ENCODE results near the gene SLC1A6.
"Not testable (repeated sequence)": the region's sequence is repeated elsewhere in the genome, so short reads cannot be mapped to it uniquely, and the experiment has no call there.

The SLC1A6 gene

DNA sequence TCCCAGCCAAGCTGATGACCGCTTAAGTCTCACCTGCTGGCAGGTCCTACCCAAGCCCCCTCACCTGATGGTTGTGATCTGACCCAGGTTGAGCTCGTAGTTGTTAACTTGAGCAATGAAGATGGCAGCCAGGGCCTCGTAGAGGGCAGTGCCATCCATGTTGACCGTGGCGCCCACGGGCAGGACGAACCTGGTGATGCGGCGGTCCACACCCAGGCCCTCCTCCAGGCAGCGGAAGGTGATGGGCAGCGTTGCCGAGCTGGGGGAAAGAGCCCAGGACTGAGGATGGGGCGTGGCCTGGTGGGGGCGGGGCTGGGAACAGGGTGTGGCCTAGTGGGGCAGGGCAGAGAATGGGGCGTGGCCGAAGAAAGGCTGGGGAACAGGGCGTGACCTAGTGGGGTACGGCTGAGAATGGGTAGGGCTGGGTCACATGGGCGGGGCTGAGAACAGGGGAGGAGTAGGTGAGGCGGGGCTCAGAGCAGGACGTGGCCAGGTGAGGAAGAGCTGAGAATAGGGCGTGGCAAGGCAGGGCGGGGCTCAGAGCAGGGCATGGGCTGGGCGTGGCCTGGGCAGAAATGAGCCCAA lies 25.5 kb downstream of the SLC1A6 start:
- no peak for DNase-seq

DNA sequence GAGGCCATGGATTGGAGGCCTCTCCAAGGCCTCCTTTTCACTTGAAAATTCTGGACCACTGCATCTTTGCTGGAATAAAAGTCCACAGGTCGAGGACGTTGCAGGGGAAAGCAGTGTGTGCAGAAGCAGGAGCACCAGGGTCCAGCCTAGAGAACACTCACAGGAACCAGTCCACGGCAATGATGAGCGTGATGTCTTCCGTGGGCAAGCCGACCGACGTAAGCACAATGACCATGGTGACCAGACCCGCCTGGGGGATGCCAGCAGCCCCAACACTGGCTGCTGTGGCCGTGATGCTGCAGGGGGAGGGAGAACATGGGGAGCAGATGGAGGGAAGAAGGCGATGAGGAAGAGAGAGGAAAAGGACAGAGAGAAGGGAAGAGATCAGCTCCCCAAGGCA lies 26.9 kb downstream of the SLC1A6 start:
- DNase-seq, result no peak

DNA sequence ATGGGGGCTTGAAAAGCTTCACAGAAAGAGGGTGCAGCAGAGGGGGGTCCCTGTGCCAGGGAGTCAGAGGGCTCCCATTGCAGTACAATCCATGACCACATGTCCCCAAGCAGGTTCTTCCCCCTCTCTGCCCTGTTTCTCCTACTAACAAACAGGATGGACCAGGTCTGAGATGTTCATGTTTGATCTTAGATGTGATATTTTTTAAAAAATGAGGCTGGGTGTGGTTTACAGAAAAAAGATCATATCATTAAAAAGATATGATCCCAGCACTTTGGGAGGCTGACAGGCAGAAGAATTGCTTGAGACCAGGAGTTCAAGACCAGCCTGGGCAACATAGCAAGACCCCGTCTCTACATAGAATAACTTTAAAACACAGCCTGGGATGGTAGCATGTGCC lies 29.2 kb downstream of the SLC1A6 start:
- no peak for DNase-seq

DNA sequence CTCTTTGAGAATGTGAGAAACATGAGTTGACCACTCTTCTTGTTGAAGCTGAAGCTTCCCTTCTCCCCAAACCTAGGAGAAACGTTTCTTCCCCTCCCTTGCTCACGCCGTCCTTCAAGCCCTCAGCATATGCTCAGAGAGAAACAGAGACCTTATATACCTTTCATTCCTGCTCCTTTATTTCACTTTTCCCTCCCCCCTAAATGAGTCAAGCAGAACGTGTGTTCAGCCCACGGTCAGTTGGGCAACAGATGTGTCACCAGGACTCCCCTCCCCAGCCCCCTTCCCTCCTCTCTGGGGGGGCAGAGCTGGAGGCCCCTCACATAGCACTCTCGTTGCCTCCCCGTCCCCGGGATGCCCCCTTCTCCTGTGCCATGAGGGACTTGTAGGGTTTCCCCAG lies 29.8 kb downstream of the SLC1A6 start:
- no peak for DNase-seq

DNA sequence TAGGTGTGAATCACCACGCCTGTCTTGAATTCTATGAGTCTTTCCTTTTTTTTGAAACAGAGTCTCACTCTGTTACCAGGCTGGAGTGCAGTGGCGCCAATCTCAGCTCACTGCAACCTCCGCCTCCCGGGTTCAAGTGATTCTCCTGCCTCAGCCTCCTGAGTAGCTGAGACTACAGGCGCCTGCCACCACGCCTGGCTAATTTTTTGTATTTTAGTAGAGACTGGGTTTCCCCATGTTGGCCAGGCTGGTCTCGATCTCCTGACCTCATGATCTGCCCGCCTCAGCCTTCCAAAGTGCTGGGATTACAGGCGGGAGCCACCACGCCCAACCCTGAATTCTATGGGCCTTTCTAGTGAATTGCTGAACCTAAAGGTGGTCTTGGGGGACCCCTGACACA lies 30.3 kb downstream of the SLC1A6 start:
- DNase-seq, result not testable (repeated sequence)

DNA sequence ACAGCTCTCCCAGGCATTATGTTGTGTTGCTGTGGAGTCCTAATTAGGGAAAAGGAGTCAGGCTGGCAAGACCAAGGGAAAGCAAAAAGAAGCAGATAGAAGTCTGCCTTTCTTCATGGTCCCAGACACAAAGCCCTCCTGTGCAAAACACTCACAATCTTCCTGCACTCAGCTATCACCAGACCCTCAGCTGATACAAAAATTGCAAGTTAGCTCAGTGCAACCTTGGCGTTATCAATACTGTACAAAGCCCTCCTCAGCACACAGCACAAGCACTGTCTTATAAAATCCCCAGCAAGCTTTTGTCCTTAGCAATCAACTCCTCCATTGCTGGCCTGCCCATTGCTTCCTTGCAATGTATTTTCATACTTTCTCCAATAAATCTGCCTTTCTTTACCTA lies 35.2 kb downstream of the SLC1A6 start:
- DNase-seq, result no peak

DNA sequence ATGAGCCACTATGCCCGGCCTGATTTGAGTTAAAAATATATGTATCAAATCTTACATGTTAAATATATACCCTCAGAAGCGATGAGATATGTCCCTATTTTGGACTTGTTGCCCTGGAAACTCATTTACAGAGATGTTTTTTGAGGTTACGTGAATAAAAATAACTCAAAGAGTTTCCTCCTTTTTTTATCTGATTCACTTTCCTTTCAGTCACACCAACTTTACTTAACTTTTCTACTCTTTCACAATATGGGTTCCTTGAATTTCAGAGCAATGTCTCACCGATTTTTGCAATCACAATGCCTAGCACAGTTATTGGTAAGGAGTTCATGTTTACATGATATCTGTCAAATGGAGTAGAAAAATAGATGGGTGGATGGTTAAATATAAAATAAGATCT lies 36.1 kb downstream of the SLC1A6 start:
- DNase-seq, result no peak

DNA sequence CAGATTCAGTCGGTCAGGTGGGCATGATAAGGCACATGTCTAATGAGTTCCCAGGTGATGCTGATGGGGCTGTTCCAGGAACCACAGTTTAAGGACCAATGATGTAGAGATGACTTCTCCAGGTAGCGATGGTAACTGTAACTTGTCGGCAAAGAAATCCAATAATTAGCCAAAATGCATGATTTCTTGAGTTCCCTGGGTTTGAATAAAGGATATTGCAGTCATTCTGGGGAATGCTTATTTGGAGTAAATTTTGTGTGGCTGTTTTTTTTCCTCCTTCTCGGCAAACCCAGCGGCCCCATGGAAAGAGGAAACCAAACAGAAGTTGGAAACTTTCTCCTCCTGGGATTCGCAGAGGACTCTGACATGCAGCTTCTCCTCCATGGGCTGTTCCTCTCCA lies 38.5 kb downstream of the SLC1A6 start, which contains the start of gene OR7C2:
OR7C2 (plus strand) TSS at position 301 of the 400 bp plus-strand sequence; CDS start at position 301, 0 bp downstream.
- no peak for DNase-seq

DNA sequence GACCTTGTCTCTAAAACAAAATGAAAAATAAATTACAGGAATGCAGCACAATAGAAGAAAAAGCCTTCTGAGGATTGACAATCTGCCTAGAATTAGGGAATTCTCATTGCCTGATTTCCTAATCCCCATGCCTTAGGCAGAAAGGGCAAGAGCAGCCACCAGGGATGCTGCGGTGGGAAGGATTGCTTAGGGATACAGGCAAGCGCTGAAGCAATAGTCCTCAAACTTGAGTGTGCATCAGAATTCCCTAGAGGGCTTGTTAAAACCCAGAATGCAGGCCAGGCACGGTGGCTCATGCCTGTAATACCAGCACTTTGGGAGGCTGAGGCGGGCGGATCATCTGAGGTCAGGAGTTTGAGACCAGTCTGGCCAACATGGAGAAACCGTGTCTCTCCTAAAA lies 39.4 kb downstream of the SLC1A6 start:
- no peak for DNase-seq

DNA sequence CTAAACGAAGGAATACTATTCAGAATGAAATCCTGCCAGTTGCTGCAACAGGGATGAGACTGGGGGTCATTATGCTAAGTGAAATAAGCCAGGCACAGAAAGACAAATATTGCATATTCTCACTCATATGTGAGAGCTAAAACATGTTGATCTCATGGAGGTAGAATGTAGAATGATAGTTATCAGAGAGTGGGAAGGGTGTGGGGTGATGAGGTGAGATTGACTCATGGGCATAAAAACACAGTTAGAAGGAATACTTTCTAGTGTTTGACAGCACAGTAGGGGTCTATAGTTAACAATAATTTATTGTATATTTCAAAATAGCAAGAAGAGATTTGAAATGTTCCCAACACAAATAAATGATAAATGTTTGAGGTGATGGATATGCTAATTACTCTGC lies 46.2 kb downstream of the SLC1A6 start:
- no peak for DNase-seq

DNA sequence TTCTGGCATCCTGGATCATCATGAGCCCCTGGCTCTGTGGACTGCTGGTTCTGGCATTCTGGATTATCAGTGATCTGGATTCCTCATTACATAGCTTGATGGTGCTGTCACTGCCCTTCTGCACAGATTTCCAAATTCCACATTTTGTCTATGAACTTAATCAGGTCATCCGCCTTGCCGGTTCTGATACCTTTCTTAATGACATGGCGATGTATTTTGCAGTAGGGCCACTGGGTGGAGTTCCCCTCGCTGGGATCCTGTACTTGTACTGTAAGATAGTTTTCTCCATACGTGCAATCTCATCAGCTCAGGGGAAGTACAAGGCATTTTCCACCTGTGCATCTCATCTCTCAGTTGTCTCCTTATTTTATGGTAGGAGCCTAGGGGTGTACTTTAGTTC lies 62.8 kb downstream of the SLC1A6 start:
- DNase-seq, result no peak

DNA sequence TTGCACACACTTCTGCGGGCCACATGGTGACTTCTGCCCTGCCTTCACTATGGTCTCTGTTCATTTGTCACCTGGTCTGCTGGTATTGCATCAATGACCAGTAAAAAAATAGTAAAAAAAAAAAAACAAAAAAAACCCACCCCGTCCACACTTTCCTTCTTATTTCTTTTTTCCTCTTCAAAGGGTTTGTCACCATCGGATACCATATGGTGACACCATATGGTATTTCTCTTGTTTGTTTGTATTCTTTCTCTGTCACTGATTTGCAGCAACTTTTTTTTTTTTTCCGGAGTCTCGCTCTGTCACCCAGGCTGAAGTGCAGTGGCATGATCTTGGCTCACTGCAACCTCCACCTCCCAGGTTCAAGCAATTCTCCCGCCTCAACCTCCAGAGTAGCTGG lies 64.5 kb downstream of the SLC1A6 start:
- no peak for DNase-seq

DNA sequence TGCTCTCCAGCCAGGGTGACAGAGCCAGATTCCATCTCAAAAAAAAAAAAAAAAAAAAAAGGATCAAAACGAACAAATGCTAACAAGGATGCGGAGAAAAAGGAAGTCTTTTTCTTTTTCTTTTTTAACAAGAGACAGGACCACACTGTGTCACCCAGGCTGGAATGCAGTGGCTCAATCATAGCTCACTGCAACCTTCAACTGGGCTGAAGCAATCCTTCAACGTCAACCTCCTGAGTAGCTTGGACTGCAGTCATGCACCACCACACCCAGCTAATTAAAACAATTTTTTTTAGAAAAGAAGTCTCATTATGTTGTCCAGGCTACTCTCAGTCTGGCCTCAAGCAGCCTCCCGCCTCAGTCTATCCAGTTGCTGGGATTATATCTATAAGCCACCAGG lies 73.0 kb downstream of the SLC1A6 start:
- no peak for DNase-seq

DNA sequence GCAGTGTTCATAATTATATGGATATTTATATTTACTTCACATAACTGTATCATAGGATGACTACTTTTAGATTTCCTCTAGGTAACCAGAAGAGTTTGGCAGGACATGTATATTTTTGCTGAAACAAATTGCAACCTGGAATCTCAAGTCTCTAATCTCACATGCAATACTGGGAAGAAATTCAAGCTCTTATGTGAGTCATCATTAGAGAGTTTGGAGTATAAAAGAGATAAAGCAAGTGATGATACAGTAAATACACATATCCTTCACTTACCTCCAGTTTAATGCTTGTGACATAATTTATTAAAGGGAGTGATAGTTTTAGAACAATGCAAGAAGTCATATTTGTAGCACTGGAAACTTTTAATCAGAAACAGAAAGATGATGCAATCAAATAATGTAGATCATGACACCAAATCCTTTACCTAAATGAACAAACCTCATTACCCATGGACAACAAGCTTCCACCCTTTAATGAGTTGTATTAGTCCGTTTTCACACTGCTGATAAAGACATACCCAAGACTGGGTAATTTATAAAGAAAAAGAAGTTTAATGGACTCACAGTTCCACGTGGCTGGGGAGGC lies 77.9 kb downstream of the SLC1A6 start:
- no peak for DNase-seq

Data from amniotic stem cell (primary cell).